GM11168 (cell line): ENCODE results near the gene CDK9.

Source experiments
- in situ Hi-C: fragments of 300-500 bp; cut with MboI; formaldehyde crosslinking; loops from one replicate; pipeline ENCODE4 v1.12.0; 2022; ENCODE audit warnings: low sequenced_read_pairs; ENCODE audit not compliant: unreplicated experiment

The CDK9 gene

DNA sequence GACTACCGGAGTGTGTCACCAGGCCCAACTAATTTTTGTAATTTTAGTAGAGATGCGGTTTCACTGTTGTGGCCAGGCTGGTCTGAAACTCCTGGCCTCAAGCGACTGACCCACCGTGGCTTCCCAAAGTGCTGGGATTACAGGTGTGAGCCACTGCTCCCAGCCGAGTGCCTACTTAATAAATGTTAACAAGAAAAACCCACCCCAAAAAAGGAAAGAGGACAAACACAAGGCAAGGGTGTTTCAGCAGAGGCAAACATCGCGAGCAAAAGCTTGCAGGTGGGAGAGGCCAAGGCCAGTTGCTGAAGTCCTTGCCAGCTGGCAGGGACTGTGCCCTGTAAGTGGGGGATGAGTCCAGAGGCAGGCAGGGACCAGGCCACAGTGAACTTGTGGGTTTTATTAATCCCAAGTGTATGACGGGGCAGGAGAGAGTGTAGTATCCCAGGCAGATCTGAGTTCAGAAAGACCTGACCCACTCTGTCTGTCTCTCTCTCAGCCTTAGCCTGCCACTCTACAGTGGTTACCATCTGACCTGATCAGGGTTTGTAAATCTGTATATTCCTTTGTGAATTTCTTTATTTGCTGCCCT is 10.5 kb downstream of the CDK9 start:
- in situ Hi-C loops, result no loop called here

- in situ Hi-C loops, result no loop called here
These were observed 11.1 kb downstream of the CDK9 start for GRCh38 chr9:127796852-127797370.

GRCh38 chr9:127801955-127802575 is 16.2 kb downstream of the CDK9 start:
- in situ Hi-C loops, result no loop called here

GRCh38 chr9:127802576-127803443 is 17.0 kb downstream of the CDK9 start, which contains the start of gene FPGS:
FPGS (plus strand) TSS chr9:127802882; CDS start chr9:127802925, 43 bp downstream.
- in situ Hi-C loops, result no loop called here

DNA sequence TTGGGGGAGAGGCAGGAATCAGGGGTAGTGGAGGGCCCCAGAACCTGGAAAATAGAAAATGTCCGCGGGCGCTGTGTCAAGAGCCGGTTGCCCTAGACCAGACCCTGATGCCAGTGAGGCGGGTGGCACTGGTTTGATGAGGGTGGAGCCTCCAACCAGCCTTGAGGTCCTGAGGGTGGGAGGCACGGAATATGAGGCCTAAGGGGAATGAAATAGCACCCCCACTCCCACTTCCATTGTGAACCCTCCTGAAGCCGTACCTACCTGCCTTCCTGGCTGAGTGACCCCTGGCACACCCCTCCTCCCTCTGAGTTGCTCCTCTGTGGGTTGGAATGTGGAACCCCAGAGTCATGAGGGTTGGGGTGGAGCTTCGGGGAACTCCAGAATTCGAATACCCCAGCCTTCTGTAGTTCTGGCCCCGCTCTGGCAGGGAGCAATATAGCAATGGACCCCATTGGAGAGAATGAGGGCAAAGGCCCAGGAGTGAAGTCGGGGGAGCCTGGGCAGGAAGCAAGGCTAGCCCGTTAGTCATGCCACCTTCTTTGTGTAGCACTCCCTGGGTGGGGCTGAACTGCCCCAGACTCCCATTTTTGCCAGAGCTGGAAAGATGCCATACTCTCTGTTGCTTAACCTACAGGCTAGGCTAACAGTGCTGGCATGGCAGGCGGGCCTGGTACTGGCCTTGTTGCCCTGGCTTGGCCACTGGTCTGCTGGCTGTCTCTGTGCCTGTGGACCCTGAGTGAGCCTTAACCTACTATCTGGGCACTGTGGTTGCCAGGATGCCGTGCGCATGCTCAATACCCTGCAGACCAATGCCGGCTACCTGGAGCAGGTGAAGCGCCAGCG is 17.9 kb downstream of the CDK9 start:
- in situ Hi-C loops, result no loop called here

- in situ Hi-C loops, result no loop called here
These were observed 19.8 kb downstream of the CDK9 start for GRCh38 chr9:127805620-127806019.

DNA sequence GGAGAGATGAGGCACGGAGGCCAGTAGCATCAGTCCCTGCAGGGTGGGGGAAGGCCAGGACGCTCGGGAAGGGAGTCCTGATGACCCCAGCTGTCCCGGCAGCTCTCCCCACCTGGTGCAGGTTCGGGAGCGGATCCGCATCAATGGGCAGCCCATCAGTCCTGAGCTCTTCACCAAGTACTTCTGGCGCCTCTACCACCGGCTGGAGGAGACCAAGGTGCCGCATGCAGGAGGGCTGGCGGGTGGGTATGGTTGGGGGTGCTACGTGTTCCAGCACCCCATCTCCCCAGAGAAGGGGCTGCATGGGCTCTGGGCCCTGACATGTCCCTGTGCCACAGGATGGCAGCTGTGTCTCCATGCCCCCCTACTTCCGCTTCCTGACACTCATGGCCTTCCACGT is 21.0 kb downstream of the CDK9 start:
- in situ Hi-C loops, result no loop called here

DNA sequence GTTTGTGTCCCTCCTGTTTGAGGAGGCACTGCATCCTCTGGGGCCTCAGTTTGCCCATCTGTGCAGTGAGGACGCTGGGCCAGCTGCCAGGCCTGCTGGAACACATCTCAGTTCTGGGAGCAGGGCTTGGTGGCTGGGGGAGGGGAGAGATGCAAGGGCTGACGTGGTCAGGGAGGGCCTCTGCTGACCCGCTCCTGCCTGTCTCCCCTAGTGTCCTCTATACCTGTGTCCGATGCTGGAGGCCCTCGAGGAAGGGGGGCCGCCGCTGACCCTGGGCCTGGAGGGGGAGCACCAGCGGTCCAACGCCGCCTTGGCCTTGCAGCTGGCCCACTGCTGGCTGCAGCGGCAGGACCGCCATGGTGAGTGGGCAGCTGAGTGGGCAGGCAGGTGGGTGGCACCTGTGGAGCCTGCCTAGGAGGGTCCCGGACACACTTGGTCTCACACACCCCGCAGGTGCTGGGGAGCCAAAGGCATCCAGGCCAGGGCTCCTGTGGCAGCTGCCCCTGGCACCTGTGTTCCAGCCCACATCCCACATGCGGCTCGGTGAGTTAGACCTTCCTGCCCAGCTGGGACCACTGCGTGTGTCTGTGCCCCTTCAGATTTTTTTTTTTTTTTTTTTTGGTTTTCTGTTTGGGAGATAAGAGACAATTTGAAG is 22.6 kb downstream of the CDK9 start:
- in situ Hi-C loops, result no loop called here

GRCh38 chr9:127809002-127809539 is 23.2 kb downstream of the CDK9 start:
- in situ Hi-C loops, result no loop called here

DNA sequence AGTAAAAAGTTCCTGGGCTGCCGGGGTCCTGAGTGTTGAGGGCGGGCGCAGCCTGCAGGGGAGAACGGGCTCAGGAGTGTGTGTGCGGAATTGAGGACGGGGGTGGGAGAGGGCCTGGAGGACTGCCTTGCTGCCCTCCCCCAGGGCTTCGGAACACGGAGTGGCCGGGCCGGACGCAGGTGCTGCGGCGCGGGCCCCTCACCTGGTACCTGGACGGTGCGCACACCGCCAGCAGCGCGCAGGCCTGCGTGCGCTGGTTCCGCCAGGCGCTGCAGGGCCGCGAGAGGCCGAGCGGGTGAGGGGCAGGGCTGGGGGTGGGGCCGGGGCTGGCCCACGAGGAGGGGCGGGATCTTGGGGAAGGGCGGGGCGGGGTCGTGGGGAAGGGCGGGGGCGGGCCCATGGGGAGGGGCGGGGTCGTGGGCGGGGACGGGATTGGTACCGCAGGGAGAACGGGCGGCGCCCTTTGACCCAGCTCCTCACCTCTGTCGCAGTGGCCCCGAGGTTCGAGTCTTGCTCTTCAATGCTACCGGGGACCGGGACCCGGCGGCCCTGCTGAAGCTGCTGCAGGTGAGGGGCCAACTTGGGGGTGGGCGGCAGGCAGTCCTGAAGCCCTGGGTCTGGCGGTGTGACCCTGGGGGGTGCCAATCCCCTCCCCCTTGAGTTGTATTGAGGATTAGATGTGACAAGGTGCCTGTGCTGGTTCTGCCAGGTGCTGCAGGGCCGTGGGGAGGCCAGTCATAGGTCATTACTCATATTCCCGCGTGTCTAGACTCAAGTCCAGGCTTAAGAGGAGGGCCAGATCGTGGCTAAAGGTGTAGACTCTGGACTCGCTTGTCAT is 23.9 kb downstream of the CDK9 start:
- in situ Hi-C loops, result no loop called here

GRCh38 chr9:127810378-127811187 is 24.7 kb downstream of the CDK9 start:
- in situ Hi-C loops, result no loop called here

DNA sequence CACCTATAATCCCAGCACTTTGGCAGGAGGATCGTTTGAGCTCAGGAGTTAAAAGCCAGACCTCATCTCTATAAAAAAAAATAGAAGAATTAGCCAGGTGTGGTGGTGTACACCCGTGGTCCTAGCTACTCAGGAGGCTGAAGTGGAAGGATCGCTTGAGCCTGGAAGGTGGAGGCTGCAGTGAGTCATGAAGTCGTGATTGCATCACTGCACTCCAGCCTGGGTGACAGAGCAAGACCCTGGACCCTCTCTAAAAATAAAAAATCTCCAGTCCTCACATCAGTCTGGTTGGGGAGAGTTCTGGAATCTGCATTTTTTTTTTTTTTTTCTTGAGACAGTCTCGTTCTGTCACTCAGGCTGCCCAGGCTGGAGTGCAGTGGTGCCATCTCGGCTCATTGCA is 26.2 kb downstream of the CDK9 start:
- in situ Hi-C loops, result no loop called here

- in situ Hi-C loops, result no loop called here
These were observed 27.3 kb downstream of the CDK9 start for GRCh38 chr9:127812936-127813675.

- in situ Hi-C loops, result no loop called here
These were observed 27.9 kb downstream of the CDK9 start for GRCh38 chr9:127813686-127814226.

DNA sequence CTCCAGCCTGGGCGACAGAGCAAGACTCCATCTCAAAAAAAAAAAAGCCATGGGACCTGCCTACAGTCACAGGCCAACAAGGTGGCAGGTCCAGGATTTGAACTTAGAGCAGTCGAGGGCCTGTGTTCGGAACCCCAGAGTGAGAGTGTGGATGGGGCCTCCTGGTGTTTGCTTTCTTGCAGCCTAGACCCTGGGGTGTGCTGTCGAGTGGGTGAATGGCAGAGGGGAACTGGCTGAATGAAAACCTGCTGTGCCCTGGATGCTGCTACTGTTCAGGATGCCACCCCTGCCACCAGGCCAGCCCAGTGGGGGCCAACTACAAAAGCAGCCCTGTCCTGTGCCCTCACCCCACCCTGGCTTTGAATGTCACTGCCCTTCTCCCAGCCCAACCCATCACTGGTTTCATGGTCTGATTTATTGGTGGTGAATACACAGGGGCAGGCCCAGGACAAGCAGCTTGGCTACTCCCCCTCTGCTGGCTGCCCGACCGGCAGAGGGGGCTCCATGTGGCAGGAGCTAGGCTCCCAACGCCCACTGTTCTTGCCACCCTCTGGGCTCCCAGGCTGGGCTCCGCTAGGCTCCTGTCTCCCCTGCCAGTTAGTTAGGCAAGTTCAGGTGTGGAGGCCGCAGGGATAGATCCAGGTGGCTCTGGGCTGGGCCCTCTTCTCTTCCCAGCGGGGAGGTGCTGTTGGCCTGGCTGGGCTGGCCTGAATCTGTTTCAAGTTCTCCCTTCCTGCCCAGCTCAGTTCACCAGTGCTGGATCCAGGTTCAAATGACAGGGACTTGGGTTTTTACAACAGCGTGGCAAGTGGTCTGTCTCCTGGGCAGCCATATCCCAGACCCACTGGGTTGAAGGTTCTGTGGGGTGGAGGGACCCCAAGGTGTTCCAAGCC is 29.0 kb downstream of the CDK9 start:
- in situ Hi-C loops, result no loop called here
